VCaP (cell line): Measurements from ENCODE around the gene VCP.

Source experiments
- H3K27ac ChIP-seq: fragments of 450-650 bp; 2 replicates; pipeline ENCODE4 v1.5.1; 2017
- TF ChIP-seq, protein P1 (sequence below): fragments of 450-650 bp; conservative IDR thresholded peaks from 2 replicates; pipeline ENCODE4 v1.5.1; 2017; ENCODE audit warnings: mild to moderate bottlenecking, moderate library complexity

VCP gene

GRCh38 chr9:35078066-35078465 lies 5.6 kb upstream of the VCP start:
- TF ChIP-seq, protein P1, sequence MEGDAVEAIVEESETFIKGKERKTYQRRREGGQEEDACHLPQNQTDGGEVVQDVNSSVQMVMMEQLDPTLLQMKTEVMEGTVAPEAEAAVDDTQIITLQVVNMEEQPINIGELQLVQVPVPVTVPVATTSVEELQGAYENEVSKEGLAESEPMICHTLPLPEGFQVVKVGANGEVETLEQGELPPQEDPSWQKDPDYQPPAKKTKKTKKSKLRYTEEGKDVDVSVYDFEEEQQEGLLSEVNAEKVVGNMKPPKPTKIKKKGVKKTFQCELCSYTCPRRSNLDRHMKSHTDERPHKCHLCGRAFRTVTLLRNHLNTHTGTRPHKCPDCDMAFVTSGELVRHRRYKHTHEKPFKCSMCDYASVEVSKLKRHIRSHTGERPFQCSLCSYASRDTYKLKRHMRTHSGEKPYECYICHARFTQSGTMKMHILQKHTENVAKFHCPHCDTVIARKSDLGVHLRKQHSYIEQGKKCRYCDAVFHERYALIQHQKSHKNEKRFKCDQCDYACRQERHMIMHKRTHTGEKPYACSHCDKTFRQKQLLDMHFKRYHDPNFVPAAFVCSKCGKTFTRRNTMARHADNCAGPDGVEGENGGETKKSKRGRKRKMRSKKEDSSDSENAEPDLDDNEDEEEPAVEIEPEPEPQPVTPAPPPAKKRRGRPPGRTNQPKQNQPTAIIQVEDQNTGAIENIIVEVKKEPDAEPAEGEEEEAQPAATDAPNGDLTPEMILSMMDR = no peak
- H3K27ac ChIP-seq = peak overlapping the region; percentile 80; the same call in 1 of the 2 replicates

DNA sequence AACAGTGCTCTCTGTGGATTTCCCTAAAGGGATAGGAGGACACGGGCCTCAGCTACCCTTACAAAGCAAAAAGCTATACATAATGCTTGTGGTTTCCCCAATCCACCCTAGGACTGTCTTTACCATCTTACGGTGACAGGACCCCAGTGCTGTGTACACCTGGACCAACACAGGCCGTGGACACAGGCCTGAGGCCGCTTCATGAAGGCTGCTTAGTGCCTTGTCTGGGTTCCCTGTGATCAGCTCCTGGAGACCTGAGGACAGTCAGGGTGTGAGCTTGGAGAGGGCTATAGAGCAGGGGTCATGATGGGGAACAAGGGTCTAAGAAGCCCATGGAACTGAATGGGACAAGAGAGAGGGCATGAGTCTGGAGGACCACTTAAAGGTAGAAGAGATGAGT lies 4.4 kb upstream of the VCP start:
- TF ChIP-seq, protein P1 = no peak
- no peak overlapping the region for H3K27ac ChIP-seq

GRCh38 chr9:35075358-35075757 lies 2.9 kb upstream of the VCP start:
- no peak overlapping the region for H3K27ac ChIP-seq
- TF ChIP-seq, protein P1 = no peak

GRCh38 chr9:35074791-35075190 lies 2.4 kb upstream of the VCP start:
- TF ChIP-seq, protein P1 = no peak
- no peak overlapping the region for H3K27ac ChIP-seq

- no peak overlapping the region for H3K27ac ChIP-seq
- TF ChIP-seq, protein P1 = no peak
These were observed 1.7 kb upstream of the VCP start for GRCh38 chr9:35074141-35074540.

GRCh38 chr9:35073279-35073612 lies 821 bp upstream of the VCP start:
- TF ChIP-seq, protein P1 = no peak
- H3K27ac ChIP-seq = peak overlapping the region; percentile 100

DNA sequence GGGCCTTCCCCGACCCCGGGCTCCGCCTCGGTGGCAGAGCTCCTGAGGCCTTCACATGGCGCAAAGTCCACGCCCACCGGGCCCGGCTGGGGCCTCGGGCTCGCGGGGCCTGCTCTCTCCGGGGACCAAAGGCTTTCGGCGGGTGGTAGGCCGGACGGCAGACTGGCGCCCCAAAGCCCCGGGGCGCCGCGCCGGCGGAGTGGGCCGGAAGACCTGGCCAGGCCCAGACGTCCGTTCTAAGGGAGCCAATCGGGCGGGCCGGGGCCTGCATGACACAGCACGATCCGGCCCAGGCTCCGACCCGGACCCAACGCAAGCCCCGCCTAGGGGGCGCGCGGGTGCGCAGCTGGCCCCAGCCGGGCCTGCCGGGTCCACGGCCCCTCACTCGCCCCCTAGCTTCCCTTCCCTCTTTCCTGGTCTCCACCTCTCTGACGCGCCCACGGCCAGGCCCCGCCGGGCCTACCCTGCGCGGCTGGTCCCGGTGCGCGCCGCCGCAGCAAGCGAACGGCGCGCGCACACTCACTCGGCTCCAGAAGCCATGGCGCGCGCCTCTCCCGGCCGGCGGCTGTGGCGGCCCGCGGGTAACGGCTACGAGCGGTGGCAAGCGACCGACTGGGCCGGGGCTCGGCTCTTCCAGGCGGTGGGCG lies 488 bp downstream of the VCP start:
- TF ChIP-seq, protein P1 = peak; percentile 56

More for the DNA sequence above, 488 bp downstream of the VCP start:
- H3K27ac ChIP-seq = peak overlapping the region; percentile 100
